Left ventricle myocardium superior (tissue), 1 donor: Measurements from ENCODE around the gene CORO6. TPM values are rescaled to one million over a fixed set of nuclear protein-coding genes. Genes with fewer than 3 reads are reported as not detected.
A peak's percentile ranks its signal among the peaks of the same experiment; 100 is the strongest.

Experiments used
- ATAC-seq: fragments of 200-7000 bp; cut with Tn5 transposase; one replicate; pipeline ENCODE4 v1.9.1; 2020; ENCODE audit warnings: mild to moderate bottlenecking, moderate library complexity
- DNase-seq: peaks from one replicate; pipeline ENCODE4 v3.0.0-alpha.2; 2020
- intact Hi-C: fragments of 100-400 bp; cut with micrococcal nuclease; formaldehyde crosslinking; loops from one replicate; pipeline ENCODE4 v1.11.0; 2022
- total RNA-seq: library from RNA; stranded (reverse); fragmentation: NEBNext Ultra II Directional; extraction: Animal tissue kit (Norgen Biotek cat#: 25700); gene quantifications from one replicate; pipeline ENCODE4 v1.2.1, GENCODE V29; 2021
- donor health status: DM: no; HTN: yes; CAD: no; lungs with severe emphysema.

CORO6 gene
- total RNA-seq, 1 donor from 2014 or later: 104 TPM

GRCh38 chr17:29584452-29585079 is 38.1 kb downstream of the CORO6 start:
- intact Hi-C loops: no loop called here
- DNase-seq: peak; percentile 65
- ATAC-seq: peak; percentile 31

GRCh38 chr17:29583324-29584248 is 39.1 kb downstream of the CORO6 start:
- intact Hi-C loops: no loop called here
- DNase-seq (no peak), ATAC-seq (no peak)

GRCh38 chr17:29582772-29583171 is 39.9 kb downstream of the CORO6 start:
- no peak for ATAC-seq
- intact Hi-C loops: no loop called here
- no peak for DNase-seq

GRCh38 chr17:29582254-29582765 is 40.4 kb downstream of the CORO6 start:
- DNase-seq (no peak), ATAC-seq (no peak)
- intact Hi-C loops: no loop called here

GRCh38 chr17:29581583-29582253 is 41.0 kb downstream of the CORO6 start:
- intact Hi-C loops: no loop called here
- ATAC-seq: no peak
- DNase-seq: no peak

GRCh38 chr17:29579866-29580771 is 42.6 kb downstream of the CORO6 start:
- intact Hi-C loops: no loop called here
- ATAC-seq (peak; percentile 79), DNase-seq (peak; percentile 92)

- intact Hi-C loops: no loop called here
Measured at GRCh38 chr17:29578626-29579485, 43.9 kb downstream of the CORO6 start.

GRCh38 chr17:29577385-29578211 is 45.1 kb downstream of the CORO6 start:
- DNase-seq (peak; percentile 39), ATAC-seq (no peak)
- intact Hi-C loops: no loop called here

More at GRCh38 chr17:29578626-29579485, 43.9 kb downstream of the CORO6 start:
- no peak for ATAC-seq
- no peak for DNase-seq

- DNase-seq (no peak), ATAC-seq (no peak)
- intact Hi-C loops: no loop called here
Measured at GRCh38 chr17:29577001-29577370, 45.7 kb downstream of the CORO6 start.

GRCh38 chr17:29576214-29577000 is 46.3 kb downstream of the CORO6 start:
- intact Hi-C loops: no loop called here
- DNase-seq (peak; percentile 31), ATAC-seq (no peak)

GRCh38 chr17:29575511-29576213 is 47.0 kb downstream of the CORO6 start:
- ATAC-seq (no peak), DNase-seq (no peak)
- intact Hi-C loops: no loop called here

GRCh38 chr17:29574732-29575510 is 47.8 kb downstream of the CORO6 start:
- peak; percentile 36 for DNase-seq
- intact Hi-C loops: no loop called here
- ATAC-seq: no peak

GRCh38 chr17:29573871-29574731 is 48.6 kb downstream of the CORO6 start:
- DNase-seq: no peak
- no peak for ATAC-seq
- intact Hi-C loops: no loop called here

- intact Hi-C loops: no loop called here
- DNase-seq: peak; percentile 34
- no peak for ATAC-seq
Measured at GRCh38 chr17:29573558-29573869, 49.2 kb downstream of the CORO6 start.
